ENCODE data around the gene PTPRG. TPM values are rescaled to one million over a fixed set of nuclear protein-coding genes. Genes with fewer than 3 reads are reported as not detected.

PTPRG gene
- total RNA-seq, 2 donors from 2014 or later, result 33.9 to 39.2 TPM

GRCh38 chr3:61783993-61784718 is 222.8 kb downstream of the PTPRG start:
- no peaks in the 10 kb centered on the region for H3K36me3 ChIP-seq
- DNase-seq (ENCODE audit: low spot score), result no peak
- no peak overlapping the region for H3K27ac ChIP-seq
- peaks cover 0 to 20% of the 10 kb centered on the region in 2 donors for H3K4me1 ChIP-seq
- H3K9me3 ChIP-seq, result no peaks in the 10 kb centered on the region
- no peak overlapping the region for H3K4me3 ChIP-seq
- H3K27me3 ChIP-seq, result no peaks in the 10 kb centered on the region
- TF ChIP-seq CTCF (IDR thresholded peaks at IDR 0.05), result no peak

GRCh38 chr3:61788623-61789507 is 227.5 kb downstream of the PTPRG start:
- Histone ChIP-seq H3K4me3 (no peak overlapping the region), H3K27me3 (no peaks in the 10 kb centered on the region), H3K27ac (no peak overlapping the region), H3K9me3 (no peaks in the 10 kb centered on the region), H3K36me3 (no peaks in the 10 kb centered on the region), H3K4me1 (peaks cover 0 to 11% of the 10 kb centered on the region in 2 donors)
- TF ChIP-seq CTCF (IDR thresholded peaks at IDR 0.05), result no peak
- no peak for DNase-seq (ENCODE audit: low spot score)

- Histone ChIP-seq H3K9me3 (no peaks in the 10 kb centered on the region), H3K27me3 (no peaks in the 10 kb centered on the region), H3K4me1 (peaks cover 0 to 14% of the 10 kb centered on the region in 2 donors), H3K27ac (no peak overlapping the region), H3K36me3 (no peaks in the 10 kb centered on the region), H3K4me3 (no peak overlapping the region)
- DNase-seq (ENCODE audit: low spot score), result no peak
- TF ChIP-seq CTCF (IDR thresholded peaks at IDR 0.05), result no peak
Observed at GRCh38 chr3:61789861-61790260, 228.5 kb downstream of the PTPRG start.

GRCh38 chr3:61790411-61790810 is 229.0 kb downstream of the PTPRG start:
- H3K36me3 ChIP-seq, result no peaks in the 10 kb centered on the region

GRCh38 chr3:61793056-61793455 is 231.7 kb downstream of the PTPRG start:
- Histone ChIP-seq H3K27ac (no peak overlapping the region), H3K4me1 (peaks cover 0 to 18% of the 10 kb centered on the region in 2 donors), H3K36me3 (no peaks in the 10 kb centered on the region), H3K4me3 (no peak overlapping the region), H3K9me3 (no peaks in the 10 kb centered on the region), H3K27me3 (no peaks in the 10 kb centered on the region)
- DNase-seq (ENCODE audit: low spot score), result no peak
- no peak for TF ChIP-seq CTCF (IDR thresholded peaks at IDR 0.05)

More at GRCh38 chr3:61790411-61790810, 229.0 kb downstream of the PTPRG start:
- H3K4me3 ChIP-seq, result no peak overlapping the region
- peaks cover 0 to 14% of the 10 kb centered on the region in 2 donors for H3K4me1 ChIP-seq
- TF ChIP-seq CTCF (IDR thresholded peaks at IDR 0.05), result no peak
- no peak overlapping the region for H3K27ac ChIP-seq
- no peak for DNase-seq (ENCODE audit: low spot score)
- no peaks in the 10 kb centered on the region for H3K27me3 ChIP-seq
- no peaks in the 10 kb centered on the region for H3K9me3 ChIP-seq
